ENCODE measurements around the gene DNASE2. TPM values are rescaled to one million over a fixed set of nuclear protein-coding genes. Genes with fewer than 3 reads are reported as not detected.

The DNASE2 gene
- 26.3 TPM for polyA plus RNA-seq (2013)

GRCh38 chr19:12881172-12881808 is at the start of gene DNASE2:
DNASE2 (minus strand) TSS chr19:12881449; CDS start chr19:12881375, 74 bp downstream.
- peaks cover 0 to 31% (median 28%) of the 10 kb centered on the region in 4 experiments for H3K4me1 ChIP-seq (ENCODE audit: control extremely low read depth in 1 of 4, control insufficient read depth in 4 of 4, insufficient read depth in 4 of 4, low read length in 3 of 4)
- H3K9me3 ChIP-seq (ENCODE audit: control extremely low read depth in 1 of 5, control insufficient read depth in 4 of 5, insufficient read depth in 2 of 5, low read depth in 1 of 5, low read length in 4 of 5) = peaks cover 0 to 7% (median 3%) of the 10 kb centered on the region in 5 experiments
- ChIA-PET CTCF (interaction anchor here (1.3 to 2.6 kb wide), 3 partner anchors 9 to 84 kb away, joined by 3 to 11 read pairs (median 8); partner anchors contain the start of genes FARSA and GCDH), POLR2A (interaction anchor here (0.8 to 1.0 kb wide), 3 partner anchors 10 to 163 kb away, joined by 3 read pairs; no protein-coding TSS in a partner anchor)
- 0% methylated on average over 31 of the region's 38 CpGs for WGBS (ENCODE audit: insufficient coverage)
- DNase-seq = peak; percentile 96 to 98 (median 97)
- peaks cover 0 to 12% (median 8%) of the 10 kb centered on the region in 4 experiments for H3K36me3 ChIP-seq (ENCODE audit: control insufficient read depth in 4 of 4, insufficient read depth in 4 of 4, low read length in 3 of 4)
- peak within 1 kb of the TSS in 1 of 2 experiments; percentile 79 for H3K27ac ChIP-seq (ENCODE audit: insufficient read depth in 1 of 2, low read depth in 1 of 2, low read length in 2 of 2, poor library complexity in 1 of 2, severe bottlenecking in 2 of 2)
- H3K4me3 ChIP-seq (ENCODE audit: control insufficient read depth in 1 of 7, extremely low read depth in 1 of 7, insufficient read depth in 4 of 7, low read depth in 2 of 7, low read length in 6 of 7) = peak within 1 kb of the TSS; percentile 48 to 92 (median 82)
- H3K27me3 ChIP-seq (replicated peaks in 2 of 5; ENCODE audit: control insufficient read depth in 4 of 5, insufficient read depth in 5 of 5, low read length in 4 of 5) = no peaks in the 10 kb centered on the region

- DNase-seq = peak in 2 of 3 donors; percentile 25
- Histone ChIP-seq H3K27ac (ENCODE audit: insufficient read depth in 1 of 2, low read depth in 1 of 2, low read length in 2 of 2, poor library complexity in 1 of 2, severe bottlenecking in 2 of 2) (peak overlapping the region in 1 of 2 experiments; percentile 12), H3K9me3 (ENCODE audit: control extremely low read depth in 1 of 5, control insufficient read depth in 4 of 5, insufficient read depth in 2 of 5, low read depth in 1 of 5, low read length in 4 of 5) (no peaks in the 10 kb centered on the region), H3K36me3 (ENCODE audit: control insufficient read depth in 4 of 4, insufficient read depth in 4 of 4, low read length in 3 of 4) (peaks cover 11 to 50% (median 40%) of the 10 kb centered on the region in 4 experiments), H3K27me3 (replicated peaks in 2 of 5; ENCODE audit: control insufficient read depth in 4 of 5, insufficient read depth in 5 of 5, low read length in 4 of 5) (no peaks in the 10 kb centered on the region), H3K4me1 (ENCODE audit: control extremely low read depth in 1 of 4, control insufficient read depth in 4 of 4, insufficient read depth in 4 of 4, low read length in 3 of 4) (peaks cover 5 to 35% (median 32%) of the 10 kb centered on the region in 4 experiments), H3K4me3 (ENCODE audit: control insufficient read depth in 1 of 7, extremely low read depth in 1 of 7, insufficient read depth in 4 of 7, low read depth in 2 of 7, low read length in 6 of 7) (no peak overlapping the region)
- ChIA-PET POLR2A (interaction anchor here (0.7 kb wide), 1 partner anchor 9 kb away, joined by 3 read pairs; the partner anchor contains the start of gene CALR), CTCF (interaction anchor here (0.7 to 1.2 kb wide), 3 partner anchors 9 to 19 kb away, joined by 3 to 5 read pairs (median 3); no protein-coding TSS in a partner anchor)
- 89% methylated on average over 10 of the region's 19 CpGs for WGBS (ENCODE audit: insufficient coverage)
These were observed 48.9 kb upstream of the DNASE2 start for GRCh38 chr19:12930002-12930645.

GRCh38 chr19:12924621-12925310 is 43.5 kb upstream of the DNASE2 start:
- CTCF ChIA-PET = interaction anchor here (1.6 kb wide), 1 partner anchor 9 kb away, joined by 5 read pairs; the partner anchor contains the start of gene FARSA

GRCh38 chr19:12922959-12923358 is 41.7 kb upstream of the DNASE2 start:
- CTCF ChIA-PET = no interaction called here
- Histone ChIP-seq H3K4me3 (ENCODE audit: control insufficient read depth in 1 of 7, extremely low read depth in 1 of 7, insufficient read depth in 4 of 7, low read depth in 2 of 7, low read length in 6 of 7) (no peak overlapping the region), H3K27me3 (replicated peaks in 2 of 5; ENCODE audit: control insufficient read depth in 4 of 5, insufficient read depth in 5 of 5, low read length in 4 of 5) (no peaks in the 10 kb centered on the region), H3K9me3 (ENCODE audit: control extremely low read depth in 1 of 5, control insufficient read depth in 4 of 5, insufficient read depth in 2 of 5, low read depth in 1 of 5, low read length in 4 of 5) (no peaks in the 10 kb centered on the region), H3K27ac (ENCODE audit: insufficient read depth in 1 of 2, low read depth in 1 of 2, low read length in 2 of 2, poor library complexity in 1 of 2, severe bottlenecking in 2 of 2) (no peak overlapping the region), H3K4me1 (ENCODE audit: control extremely low read depth in 1 of 4, control insufficient read depth in 4 of 4, insufficient read depth in 4 of 4, low read length in 3 of 4) (peaks cover 0 to 11% (median 6%) of the 10 kb centered on the region in 4 experiments), H3K36me3 (ENCODE audit: control insufficient read depth in 4 of 4, insufficient read depth in 4 of 4, low read length in 3 of 4) (peaks cover 15 to 49% (median 40%) of the 10 kb centered on the region in 4 experiments)
- POLR2A ChIA-PET = no interaction called here
- 89% methylated on average over 4 of the region's 4 CpGs for WGBS (ENCODE audit: insufficient coverage)
- DNase-seq = no peak

More at GRCh38 chr19:12924621-12925310, 43.5 kb upstream of the DNASE2 start:
- H3K27me3 ChIP-seq (replicated peaks in 2 of 5; ENCODE audit: control insufficient read depth in 4 of 5, insufficient read depth in 5 of 5, low read length in 4 of 5) = no peaks in the 10 kb centered on the region
- no peak for DNase-seq
- H3K27ac ChIP-seq (ENCODE audit: insufficient read depth in 1 of 2, low read depth in 1 of 2, low read length in 2 of 2, poor library complexity in 1 of 2, severe bottlenecking in 2 of 2) = no peak overlapping the region
- no peaks in the 10 kb centered on the region for H3K9me3 ChIP-seq (ENCODE audit: control extremely low read depth in 1 of 5, control insufficient read depth in 4 of 5, insufficient read depth in 2 of 5, low read depth in 1 of 5, low read length in 4 of 5)
- H3K36me3 ChIP-seq (ENCODE audit: control insufficient read depth in 4 of 4, insufficient read depth in 4 of 4, low read length in 3 of 4) = peaks cover 21 to 67% (median 53%) of the 10 kb centered on the region in 4 experiments
- H3K4me1 ChIP-seq (ENCODE audit: control extremely low read depth in 1 of 4, control insufficient read depth in 4 of 4, insufficient read depth in 4 of 4, low read length in 3 of 4) = no peaks in the 10 kb centered on the region
- H3K4me3 ChIP-seq (ENCODE audit: control insufficient read depth in 1 of 7, extremely low read depth in 1 of 7, insufficient read depth in 4 of 7, low read depth in 2 of 7, low read length in 6 of 7) = no peak overlapping the region
- POLR2A ChIA-PET = no interaction called here
- WGBS (ENCODE audit: insufficient coverage) = 97% methylated on average over 27 of the region's 29 CpGs

GRCh38 chr19:12921047-12921446 is 39.8 kb upstream of the DNASE2 start:
- Histone ChIP-seq H3K4me3 (ENCODE audit: control insufficient read depth in 1 of 7, extremely low read depth in 1 of 7, insufficient read depth in 4 of 7, low read depth in 2 of 7, low read length in 6 of 7) (no peak overlapping the region), H3K27ac (ENCODE audit: insufficient read depth in 1 of 2, low read depth in 1 of 2, low read length in 2 of 2, poor library complexity in 1 of 2, severe bottlenecking in 2 of 2) (no peak overlapping the region), H3K4me1 (ENCODE audit: control extremely low read depth in 1 of 4, control insufficient read depth in 4 of 4, insufficient read depth in 4 of 4, low read length in 3 of 4) (peaks cover 0 to 11% (median 7%) of the 10 kb centered on the region in 4 experiments), H3K27me3 (replicated peaks in 2 of 5; ENCODE audit: control insufficient read depth in 4 of 5, insufficient read depth in 5 of 5, low read length in 4 of 5) (no peaks in the 10 kb centered on the region), H3K36me3 (ENCODE audit: control insufficient read depth in 4 of 4, insufficient read depth in 4 of 4, low read length in 3 of 4) (peaks cover 13 to 36% (median 30%) of the 10 kb centered on the region in 4 experiments), H3K9me3 (ENCODE audit: control extremely low read depth in 1 of 5, control insufficient read depth in 4 of 5, insufficient read depth in 2 of 5, low read depth in 1 of 5, low read length in 4 of 5) (no peaks in the 10 kb centered on the region)
- POLR2A ChIA-PET = interaction anchor here (0.8 kb wide), 1 partner anchor 17 kb away, joined by 3 read pairs; the partner anchor contains the start of gene CALR
- no peak for DNase-seq
- CTCF ChIA-PET = interaction anchor here (0.8 to 1.4 kb wide), 4 partner anchors 9 to 36 kb away, joined by 3 to 5 read pairs (median 4); no protein-coding TSS in a partner anchor
- WGBS (ENCODE audit: insufficient coverage) = 100% methylated on average over 3 of the region's 3 CpGs

GRCh38 chr19:12918253-12918652 is 37.0 kb upstream of the DNASE2 start:
- Histone ChIP-seq H3K27me3 (replicated peaks in 2 of 5; ENCODE audit: control insufficient read depth in 4 of 5, insufficient read depth in 5 of 5, low read length in 4 of 5) (no peaks in the 10 kb centered on the region), H3K36me3 (ENCODE audit: control insufficient read depth in 4 of 4, insufficient read depth in 4 of 4, low read length in 3 of 4) (peaks cover 8 to 12% (median 11%) of the 10 kb centered on the region in 4 experiments), H3K4me3 (ENCODE audit: control insufficient read depth in 1 of 7, extremely low read depth in 1 of 7, insufficient read depth in 4 of 7, low read depth in 2 of 7, low read length in 6 of 7) (no peak overlapping the region), H3K27ac (ENCODE audit: insufficient read depth in 1 of 2, low read depth in 1 of 2, low read length in 2 of 2, poor library complexity in 1 of 2, severe bottlenecking in 2 of 2) (no peak overlapping the region), H3K9me3 (ENCODE audit: control extremely low read depth in 1 of 5, control insufficient read depth in 4 of 5, insufficient read depth in 2 of 5, low read depth in 1 of 5, low read length in 4 of 5) (no peaks in the 10 kb centered on the region), H3K4me1 (ENCODE audit: control extremely low read depth in 1 of 4, control insufficient read depth in 4 of 4, insufficient read depth in 4 of 4, low read length in 3 of 4) (peaks cover 0 to 33% (median 27%) of the 10 kb centered on the region in 4 experiments)
- ChIA-PET POLR2A (no interaction called here), CTCF (no interaction called here)
- DNase-seq = no peak
- WGBS (ENCODE audit: insufficient coverage) = 100% methylated on average over 14 of the region's 14 CpGs
